OCI-LY3 (cell line): Measurements from ENCODE around the gene RERE.

Source experiments
- CTCF ChIP-seq: fragments of 200-600, 300-600 bp; sonication (generic); IDR thresholded peaks from 2 replicates; pipeline ENCODE4 v1.5.1; 2014; ENCODE audit warnings: antibody characterized with exemption, low read length, low read depth
- EZH2phosphoT487 ChIP-seq: fragments of 200-600 bp; shearing (Covaris generic); IDR thresholded peaks from 2 replicates; pipeline ENCODE4 v1.6.1; 2018; ENCODE audit warnings: antibody characterized with exemption, mixed run types, low read depth

GRCh38 chr1:8448911-8449661 lies 368.4 kb downstream of the RERE start:
- TF ChIP-seq CTCF (no peak), EZH2phosphoT487 (no peak)
